Measurements from ENCODE around the gene OR5T1.

OR5T1 gene

GRCh38 chr11:56271092-56271491 is 2.9 kb upstream of the OR5T1 start:
- Histone ChIP-seq H4K20me1 (ENCODE audit: low read depth, low read length) (no peaks in the 10 kb centered on the region), H3K4me2 (ENCODE audit: low read depth, low read length, poor library complexity, severe bottlenecking) (no peak overlapping the region), H3K27ac (ENCODE audit: low read depth, low read length) (no peak overlapping the region), H3K9me3 (ENCODE audit: insufficient read depth, low read length) (no peaks in the 10 kb centered on the region), H3K79me2 (ENCODE audit: insufficient read depth, low read length) (no peaks in the 10 kb centered on the region), H2AFZ (ENCODE audit: low read depth, low read length, severe bottlenecking) (no peak overlapping the region), H3K27me3 (ENCODE audit: low read length) (no peaks in the 10 kb centered on the region), H3K4me3 (ENCODE audit: insufficient read depth, low read length, poor library complexity, severe bottlenecking) (no peak overlapping the region), H3K9me2 (replicated peaks; ENCODE audit: insufficient read depth, low read length) (no peaks in the 10 kb centered on the region), H3F3A (ENCODE audit: insufficient read depth) (no peaks in the 10 kb centered on the region), H3K9ac (ENCODE audit: low read length) (no peak overlapping the region), H3K36me3 (ENCODE audit: low read length) (no peaks in the 10 kb centered on the region)
- TF ChIP-seq EZH2phosphoT487 (conservative IDR thresholded peaks at IDR 0.05; ENCODE audit: low read length), result no peak
- TF ChIP-seq, protein P1, sequence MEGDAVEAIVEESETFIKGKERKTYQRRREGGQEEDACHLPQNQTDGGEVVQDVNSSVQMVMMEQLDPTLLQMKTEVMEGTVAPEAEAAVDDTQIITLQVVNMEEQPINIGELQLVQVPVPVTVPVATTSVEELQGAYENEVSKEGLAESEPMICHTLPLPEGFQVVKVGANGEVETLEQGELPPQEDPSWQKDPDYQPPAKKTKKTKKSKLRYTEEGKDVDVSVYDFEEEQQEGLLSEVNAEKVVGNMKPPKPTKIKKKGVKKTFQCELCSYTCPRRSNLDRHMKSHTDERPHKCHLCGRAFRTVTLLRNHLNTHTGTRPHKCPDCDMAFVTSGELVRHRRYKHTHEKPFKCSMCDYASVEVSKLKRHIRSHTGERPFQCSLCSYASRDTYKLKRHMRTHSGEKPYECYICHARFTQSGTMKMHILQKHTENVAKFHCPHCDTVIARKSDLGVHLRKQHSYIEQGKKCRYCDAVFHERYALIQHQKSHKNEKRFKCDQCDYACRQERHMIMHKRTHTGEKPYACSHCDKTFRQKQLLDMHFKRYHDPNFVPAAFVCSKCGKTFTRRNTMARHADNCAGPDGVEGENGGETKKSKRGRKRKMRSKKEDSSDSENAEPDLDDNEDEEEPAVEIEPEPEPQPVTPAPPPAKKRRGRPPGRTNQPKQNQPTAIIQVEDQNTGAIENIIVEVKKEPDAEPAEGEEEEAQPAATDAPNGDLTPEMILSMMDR (IDR thresholded peaks at IDR 0.05; ENCODE audit: insufficient read depth, low read length, poor library complexity, severe bottlenecking), result no peak

DNA sequence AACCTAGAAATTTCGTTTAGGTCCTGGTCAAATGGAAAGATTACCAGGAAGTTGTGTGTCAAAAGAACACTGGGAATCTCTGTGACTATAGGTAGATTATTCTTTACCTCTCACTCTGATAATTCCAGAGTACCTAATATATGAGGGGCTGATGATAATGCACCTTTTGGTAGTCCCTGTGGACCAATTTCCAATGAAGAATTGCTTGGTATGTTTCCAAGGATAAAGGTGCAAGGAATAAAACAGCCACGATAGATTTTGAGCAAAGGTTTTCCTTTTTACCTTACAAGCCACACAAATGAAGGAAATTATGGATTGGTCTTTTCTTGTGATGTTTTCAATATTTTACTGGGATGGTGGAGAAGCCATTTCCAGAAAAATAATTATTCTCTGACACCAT is 18.2 kb downstream of the OR5T1 start, which contains the start of gene OR8H1:
Gene OR8H1, minus strand, starts transcription at position 101 of the 400 bp plus-strand sequence. CDS start 1,192 bp downstream, outside the sequence.
- no peak within 1 kb of the TSS for H3K27ac ChIP-seq (ENCODE audit: low read depth, low read length)
- no peak within 1 kb of the TSS for H2AFZ ChIP-seq (ENCODE audit: low read depth, low read length, severe bottlenecking)
- H3K4me2 ChIP-seq (ENCODE audit: low read depth, low read length, poor library complexity, severe bottlenecking), result no peak within 1 kb of the TSS
- no peaks in the 10 kb centered on the region for H4K20me1 ChIP-seq (ENCODE audit: low read depth, low read length)
- no peaks in the 10 kb centered on the region for H3K9me3 ChIP-seq (ENCODE audit: insufficient read depth, low read length)
- H3K4me3 ChIP-seq (ENCODE audit: insufficient read depth, low read length, poor library complexity, severe bottlenecking), result no peak within 1 kb of the TSS
- H3F3A ChIP-seq (ENCODE audit: insufficient read depth), result no peaks in the 10 kb centered on the region
- H3K9me2 ChIP-seq (replicated peaks; ENCODE audit: insufficient read depth, low read length), result no peaks in the 10 kb centered on the region
- TF ChIP-seq EZH2phosphoT487 (conservative IDR thresholded peaks at IDR 0.05; ENCODE audit: low read length), result no peak
- TF ChIP-seq, protein P1 (IDR thresholded peaks at IDR 0.05; ENCODE audit: insufficient read depth, low read length, poor library complexity, severe bottlenecking), result no peak
- H3K36me3 ChIP-seq (ENCODE audit: low read length), result no peaks in the 10 kb centered on the region
- H3K27me3 ChIP-seq (ENCODE audit: low read length), result no peaks in the 10 kb centered on the region
- no peak within 1 kb of the TSS for H3K9ac ChIP-seq (ENCODE audit: low read length)
- H3K79me2 ChIP-seq (ENCODE audit: insufficient read depth, low read length), result no peaks in the 10 kb centered on the region

GRCh38 chr11:56296898-56297297 is 22.9 kb downstream of the OR5T1 start:
- H3K4me3 ChIP-seq (ENCODE audit: insufficient read depth, low read length, poor library complexity, severe bottlenecking), result no peak overlapping the region
- H3K4me2 ChIP-seq (ENCODE audit: low read depth, low read length, poor library complexity, severe bottlenecking), result no peak overlapping the region
- TF ChIP-seq, protein P1 (IDR thresholded peaks at IDR 0.05; ENCODE audit: insufficient read depth, low read length, poor library complexity, severe bottlenecking), result no peak
- no peak for TF ChIP-seq EZH2phosphoT487 (conservative IDR thresholded peaks at IDR 0.05; ENCODE audit: low read length)
- H3K27me3 ChIP-seq (ENCODE audit: low read length), result no peaks in the 10 kb centered on the region
- no peak overlapping the region for H3K9ac ChIP-seq (ENCODE audit: low read length)
- H3K36me3 ChIP-seq (ENCODE audit: low read length), result no peaks in the 10 kb centered on the region
- no peak overlapping the region for H2AFZ ChIP-seq (ENCODE audit: low read depth, low read length, severe bottlenecking)
- H3K27ac ChIP-seq (ENCODE audit: low read depth, low read length), result no peak overlapping the region
- no peaks in the 10 kb centered on the region for H3K9me3 ChIP-seq (ENCODE audit: insufficient read depth, low read length)
- no peaks in the 10 kb centered on the region for H3K79me2 ChIP-seq (ENCODE audit: insufficient read depth, low read length)
- H3K9me2 ChIP-seq (replicated peaks; ENCODE audit: insufficient read depth, low read length), result no peaks in the 10 kb centered on the region
- H4K20me1 ChIP-seq (ENCODE audit: low read depth, low read length), result no peaks in the 10 kb centered on the region
- no peaks in the 10 kb centered on the region for H3F3A ChIP-seq (ENCODE audit: insufficient read depth)

All from SU-DHL-6 (cell line).